Fibroblast of gingiva (primary cell): ENCODE measurements around the gene SLCO1C1.

ENCODE experiments used
- DNase-seq: peaks from one replicate; pipeline ENCODE4 v3.0.0-alpha.2; 2011; ENCODE audit warnings: low read depth

The SLCO1C1 gene

GRCh38 chr12:20798554-20798953 lies 103.4 kb downstream of the SLCO1C1 start:
- no peak for DNase-seq

DNA sequence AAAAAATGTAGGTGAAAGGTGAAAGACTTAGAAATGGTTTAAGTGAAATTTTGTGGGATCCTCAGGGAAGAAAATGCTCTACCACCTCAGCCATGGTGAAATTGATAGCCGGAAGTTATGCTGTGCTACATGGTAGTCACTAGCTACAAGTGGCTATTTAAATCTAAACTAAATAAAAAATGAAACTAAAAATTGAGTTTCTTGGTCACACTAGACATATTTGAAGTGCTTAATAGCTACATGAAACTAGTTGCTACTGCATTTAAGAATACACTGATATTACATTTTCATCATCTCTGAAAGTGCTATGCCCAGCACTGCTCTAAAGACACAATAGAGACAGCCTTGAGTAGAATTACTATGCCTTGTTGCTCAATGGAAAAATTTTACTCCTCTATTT lies 105.0 kb downstream of the SLCO1C1 start:
- DNase-seq: no peak

DNA sequence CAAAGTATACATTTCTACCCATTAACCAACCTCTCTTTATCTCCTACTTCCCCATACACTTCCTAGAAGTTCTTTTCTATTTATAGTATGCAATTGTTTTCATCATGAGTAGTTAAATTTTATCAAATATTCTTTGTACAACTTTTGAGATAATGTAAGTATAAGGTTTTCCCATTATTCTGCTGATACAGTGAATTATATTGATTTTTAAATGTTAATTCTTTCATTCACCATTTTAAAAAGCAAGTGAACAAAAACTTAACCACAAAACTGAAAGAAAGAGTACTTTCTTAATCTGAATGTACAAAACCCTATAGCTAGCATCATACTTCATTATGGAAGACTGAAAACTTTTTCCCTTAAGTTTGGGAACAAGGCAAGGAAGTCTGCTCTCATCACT lies 105.9 kb downstream of the SLCO1C1 start:
- DNase-seq: no peak
